Measurements from ENCODE around the gene CLIC3. TPM values are rescaled to one million over a fixed set of nuclear protein-coding genes. Genes with fewer than 3 reads are reported as not detected.
A peak's percentile ranks its signal among the peaks of the same experiment; 100 is the strongest.
"Not testable (repeated sequence)": the region's sequence is repeated elsewhere in the genome, so short reads cannot be mapped to it uniquely, and the experiment has no call there.

Gene CLIC3
- total and polyA plus RNA-seq, 11 donors, result 1.5 to 16.7 (median 5.0) TPM

- Histone ChIP-seq H3K4me3 (no peak overlapping the region), H3K27ac (no peak overlapping the region), H3K36me3 (peaks cover 0 to 25% (median 10%) of the 10 kb centered on the region in 9 donors), H3K9me3 (peaks cover 0 to 6% (median 0%) of the 10 kb centered on the region in 12 donors), H3K27me3 (no peaks in the 10 kb centered on the region), H3K4me1 (peaks cover 0 to 8% (median 0%) of the 10 kb centered on the region in 12 donors)
- peak in 3 of 4 donors; percentile 16 to 34 (median 32) for ATAC-seq
- intact Hi-C loops (cut with DNase I), result no loop called here
- DNase-seq, result no peak
- 65 to 76% (median 70%) methylated on average over 21 to 24 of the region's 24 CpGs for WGBS, 4 donors
- no peak for TF ChIP-seq POLR2A (IDR thresholded peaks at IDR 0.05)
Measured at GRCh38 chr9:137006116-137007003, 10.0 kb upstream of the CLIC3 start.

GRCh38 chr9:137004285-137004684 is 7.9 kb upstream of the CLIC3 start:
- ATAC-seq, result not testable (repeated sequence)
- TF ChIP-seq, protein P1, sequence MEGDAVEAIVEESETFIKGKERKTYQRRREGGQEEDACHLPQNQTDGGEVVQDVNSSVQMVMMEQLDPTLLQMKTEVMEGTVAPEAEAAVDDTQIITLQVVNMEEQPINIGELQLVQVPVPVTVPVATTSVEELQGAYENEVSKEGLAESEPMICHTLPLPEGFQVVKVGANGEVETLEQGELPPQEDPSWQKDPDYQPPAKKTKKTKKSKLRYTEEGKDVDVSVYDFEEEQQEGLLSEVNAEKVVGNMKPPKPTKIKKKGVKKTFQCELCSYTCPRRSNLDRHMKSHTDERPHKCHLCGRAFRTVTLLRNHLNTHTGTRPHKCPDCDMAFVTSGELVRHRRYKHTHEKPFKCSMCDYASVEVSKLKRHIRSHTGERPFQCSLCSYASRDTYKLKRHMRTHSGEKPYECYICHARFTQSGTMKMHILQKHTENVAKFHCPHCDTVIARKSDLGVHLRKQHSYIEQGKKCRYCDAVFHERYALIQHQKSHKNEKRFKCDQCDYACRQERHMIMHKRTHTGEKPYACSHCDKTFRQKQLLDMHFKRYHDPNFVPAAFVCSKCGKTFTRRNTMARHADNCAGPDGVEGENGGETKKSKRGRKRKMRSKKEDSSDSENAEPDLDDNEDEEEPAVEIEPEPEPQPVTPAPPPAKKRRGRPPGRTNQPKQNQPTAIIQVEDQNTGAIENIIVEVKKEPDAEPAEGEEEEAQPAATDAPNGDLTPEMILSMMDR (IDR thresholded peaks at IDR 0.05), result peak; percentile 8 to 48 (median 28)
- WGBS, 4 donors, result 34 to 47% (median 43%) methylated on average over 17 of the region's 17 CpGs

GRCh38 chr9:137002646-137003041 is 6.3 kb upstream of the CLIC3 start:
- Histone ChIP-seq H3K4me3 (no peak overlapping the region), H3K4me1 (peaks cover 0 to 44% (median 0%) of the 10 kb centered on the region in 12 donors), H3K9me3 (peaks cover 0 to 6% (median 0%) of the 10 kb centered on the region in 12 donors), H3K27me3 (peaks cover 0 to 5% (median 0%) of the 10 kb centered on the region in 9 donors), H3K27ac (no peak overlapping the region), H3K36me3 (peaks cover 0 to 2% (median 0%) of the 10 kb centered on the region in 9 donors)
- no peak for TF ChIP-seq POLR2A (IDR thresholded peaks at IDR 0.05)
- TF ChIP-seq, protein P1 (IDR thresholded peaks at IDR 0.05), result no peak
- intact Hi-C loops (cut with DNase I), result no loop called here
- DNase-seq (no peak), ATAC-seq (no peak)
- 84 to 90% (median 85%) methylated on average over 9 to 10 of the region's 10 CpGs for WGBS, 4 donors

More at GRCh38 chr9:137004285-137004684, 7.9 kb upstream of the CLIC3 start:
- H3K27me3 ChIP-seq; H3K27ac ChIP-seq; H3K9me3 ChIP-seq; intact Hi-C loops (cut with DNase I); DNase-seq; H3K4me3 ChIP-seq: not testable (repeated sequence)
- Histone ChIP-seq H3K4me1 (peaks cover 0 to 28% (median 0%) of the 10 kb centered on the region in 12 donors), H3K36me3 (peaks cover 0 to 11% (median 0%) of the 10 kb centered on the region in 9 donors)

GRCh38 chr9:137001857-137002645 is 5.7 kb upstream of the CLIC3 start:
- Histone ChIP-seq H3K9me3 (peaks cover 0 to 6% (median 0%) of the 10 kb centered on the region in 12 donors), H3K27me3 (peaks cover 0 to 5% (median 0%) of the 10 kb centered on the region in 9 donors), H3K4me1 (peaks cover 0 to 50% (median 0%) of the 10 kb centered on the region in 12 donors), H3K27ac (no peak overlapping the region), H3K36me3 (no peaks in the 10 kb centered on the region), H3K4me3 (no peak overlapping the region)
- TF ChIP-seq, protein P1 (IDR thresholded peaks at IDR 0.05), result no peak
- TF ChIP-seq POLR2A (IDR thresholded peaks at IDR 0.05), result no peak
- ATAC-seq (no peak), DNase-seq (no peak)
- 85 to 88% (median 87%) methylated on average over 20 of the region's 20 CpGs for WGBS, 4 donors
- intact Hi-C loops (cut with DNase I), result no loop called here
